H1 (cell line): ENCODE data around the gene HBM. TPM values are rescaled to one million over a fixed set of nuclear protein-coding genes. Genes with fewer than 3 reads are reported as not detected.

ENCODE experiments used
- CTCF ChIA-PET: fragments of 300-600 bp; sonication (Branson Sonifier 250); formaldehyde crosslinking; loops from one replicate; lab custom pipeline; 2021; ENCODE audit not compliant: partially characterized antibody; lab: Charles Lee
- POLR2A ChIA-PET: fragments of 300-600 bp; sonication (Branson Sonifier 250); formaldehyde crosslinking; loops from one replicate; lab custom pipeline; 2021; ENCODE audit warnings: inconsistent platforms; ENCODE audit not compliant: partially characterized antibody; lab: Charles Lee
- DNase-seq, 2 experiments: peaks; one replicate each; pipeline versions ENCODE4 v3.0.0 to v3.0.0-alpha.2; 2010 to 2022; ENCODE audit warnings: low spot score in 2 of 2, low read depth in 1 of 2, mixed read lengths in 1 of 2
- FAIRE-seq: peaks from 2 replicates; lab custom pipeline; 2011; peaks lifted over from hg19 to GRCh38; lab: Jason Lieb, UNC
- H2AFZ ChIP-seq: 2 replicates; pipeline ENCODE4 v1.8.1; 2012; ENCODE audit warnings: low read length, inconsistent platforms
- H2AK5ac ChIP-seq: 2 replicates; pipeline ENCODE4 v1.6.1; 2013; ENCODE audit warnings: low read depth, low read length
- H2BK120ac ChIP-seq: replicated peaks from 2 replicates; pipeline ENCODE3; 2013; ENCODE audit warnings: low read depth, low read length, inconsistent platforms
- H2BK12ac ChIP-seq: 2 replicates; pipeline ENCODE4 v1.6.1; 2013; ENCODE audit warnings: low read depth, low read length
- H2BK15ac ChIP-seq: 2 replicates; pipeline ENCODE4 v1.6.1; 2013; ENCODE audit warnings: low read length
- H2BK20ac ChIP-seq: 2 replicates; pipeline ENCODE4 v1.6.1; 2013; ENCODE audit warnings: low read length
- H2BK5ac ChIP-seq: 2 replicates; pipeline ENCODE4 v1.6.1; 2013; ENCODE audit warnings: low read depth, low read length
- H3K14ac ChIP-seq: 2 replicates; pipeline ENCODE4 v1.6.1; 2013; ENCODE audit warnings: inconsistent platforms; ENCODE audit not compliant: insufficient read length
- H3K18ac ChIP-seq: 2 replicates; pipeline ENCODE4 v1.6.1; 2013; ENCODE audit warnings: low read length; ENCODE audit errors: extremely low read depth
- H3K23ac ChIP-seq: 2 replicates; pipeline ENCODE4 v1.6.1; 2013; ENCODE audit warnings: inconsistent platforms; ENCODE audit not compliant: insufficient read length
- H3K23me2 ChIP-seq: 2 replicates; pipeline ENCODE4 v1.6.1; 2013; ENCODE audit warnings: low read depth, low read length
- H3K27ac ChIP-seq: 2 replicates; pipeline ENCODE4 v1.6.1; 2011; ENCODE audit warnings: low read depth, low read length, inconsistent platforms
- H3K27me3 ChIP-seq, 4 experiments: replicated peaks in 1 of 4; 1 replicate in 1 of 4; 2 replicates in 3 of 4; pipeline versions ENCODE4 v1.6.1 to v1.8.1; 2011 to 2013; ENCODE audit warnings: low read length in 3 of 4, mild to moderate bottlenecking in 3 of 4, inconsistent platforms in 2 of 4, mixed read lengths in 2 of 4, moderate library complexity in 1 of 4; ENCODE audit not compliant: control insufficient read depth in 3 of 4, insufficient read depth in 3 of 4; ENCODE audit errors: extremely low read depth in 1 of 4
- H3K36me3 ChIP-seq, 4 experiments: 2 replicates each; pipeline versions ENCODE4 v1.6.1 to v1.8.1; 2011 to 2013; ENCODE audit warnings: mild to moderate bottlenecking in 4 of 4, low read length in 3 of 4, moderate library complexity in 2 of 4, control low read depth in 1 of 4, inconsistent platforms in 1 of 4; ENCODE audit not compliant: insufficient read depth in 4 of 4, control insufficient read depth in 2 of 4
- H3K4ac ChIP-seq: replicated peaks from 2 replicates; pipeline ENCODE3; 2013; ENCODE audit warnings: low read length, low read depth, mixed read lengths, inconsistent platforms; ENCODE audit not compliant: insufficient read length
- H3K4me1 ChIP-seq, 4 experiments: replicated peaks in 1 of 4; 1 replicate in 1 of 4; 2 replicates in 3 of 4; pipeline versions ENCODE4 v1.6.1 to v1.8.1; 2011 to 2013; ENCODE audit warnings: low read length in 3 of 4, inconsistent platforms in 2 of 4, mixed read lengths in 1 of 4; ENCODE audit not compliant: insufficient read depth in 4 of 4, control insufficient read depth in 3 of 4
- H3K4me2 ChIP-seq, 2 experiments: 2 replicates each; pipeline versions ENCODE4 v1.6.1 to v1.8.1; 2011 to 2013; ENCODE audit warnings: low read depth in 2 of 2, low read length in 2 of 2, control low read depth in 1 of 2, inconsistent platforms in 1 of 2, mild to moderate bottlenecking in 1 of 2; ENCODE audit not compliant: insufficient read depth in 1 of 2
- H3K4me3 ChIP-seq, 4 experiments: fragments of 200-600, 300-600 bp in 1 of 4; sonication (generic), shearing (Covaris generic), sonication (Bioruptor Twin) in 1 of 4; 2 replicates each; pipeline versions ENCODE4 v1.5.1 to v1.8.1; 2011 to 2016; ENCODE audit warnings: low read length in 4 of 4, low read depth in 3 of 4, control low read depth in 2 of 4, inconsistent platforms in 2 of 4, mild to moderate bottlenecking in 2 of 4, mixed read lengths in 1 of 4, moderate library complexity in 1 of 4; ENCODE audit not compliant: insufficient read depth in 2 of 4; ENCODE audit errors: extremely low read depth in 1 of 4
- H3K56ac ChIP-seq: replicated peaks from 2 replicates; pipeline ENCODE3; 2013; ENCODE audit warnings: low read depth, mild to moderate bottlenecking, mixed read lengths, low read length, inconsistent platforms; ENCODE audit not compliant: insufficient read length
- H3K79me1 ChIP-seq: 2 replicates; pipeline ENCODE4 v1.6.1; 2013; ENCODE audit warnings: low read depth, low read length, control low read depth
- H3K79me2 ChIP-seq, 2 experiments: 2 replicates each; pipeline versions ENCODE4 v1.6.1 to v1.8.1; 2012 to 2013; ENCODE audit warnings: low read length in 2 of 2, mild to moderate bottlenecking in 2 of 2, inconsistent platforms in 1 of 2; ENCODE audit not compliant: insufficient read depth in 2 of 2, control insufficient read depth in 1 of 2
- H3K9ac ChIP-seq, 4 experiments: replicated peaks in 1 of 4; 1 replicate in 1 of 4; 2 replicates in 3 of 4; pipeline versions ENCODE4 v1.6.1 to v1.8.1; 2011 to 2013; ENCODE audit warnings: low read depth in 3 of 4, low read length in 3 of 4, control low read depth in 2 of 4, mild to moderate bottlenecking in 2 of 4, moderate library complexity in 2 of 4, inconsistent platforms in 1 of 4; ENCODE audit errors: extremely low read depth in 1 of 4
- H3K9me3 ChIP-seq, 2 experiments: 2 replicates each; pipeline versions ENCODE4 v1.6.1 to v1.8.1; 2012 to 2013; ENCODE audit warnings: mild to moderate bottlenecking in 2 of 2, moderate library complexity in 2 of 2, control low read depth in 1 of 2, inconsistent platforms in 1 of 2, low read depth in 1 of 2, low read length in 1 of 2, mixed read lengths in 1 of 2; ENCODE audit not compliant: insufficient read depth in 2 of 2
- H4K20me1 ChIP-seq, 2 experiments: replicated peaks in 1 of 2; 2 replicates each; pipeline versions ENCODE3 to v1.8.1; 2011 to 2013; ENCODE audit warnings: inconsistent platforms in 2 of 2, low read length in 2 of 2, mild to moderate bottlenecking in 1 of 2; ENCODE audit not compliant: insufficient read depth in 2 of 2, control insufficient read depth in 1 of 2
- H4K5ac ChIP-seq: 2 replicates; pipeline ENCODE4 v1.6.1; 2013; ENCODE audit warnings: low read length, low read depth, mixed read lengths, inconsistent platforms; ENCODE audit not compliant: insufficient read length
- H4K8ac ChIP-seq: 2 replicates; pipeline ENCODE4 v1.8.0; 2013; ENCODE audit warnings: mild to moderate bottlenecking, moderate library complexity, low read length, inconsistent platforms; ENCODE audit not compliant: insufficient read depth; ENCODE audit errors: extremely low read depth
- H4K91ac ChIP-seq: replicated peaks from 2 replicates; pipeline ENCODE3; 2013; ENCODE audit warnings: low read length, mixed read lengths, inconsistent platforms; ENCODE audit not compliant: insufficient read length
- ASH2L ChIP-seq: fragments of 200-600, 300-600 bp; sonication (generic); IDR thresholded peaks from one replicate; pipeline ENCODE4 v1.7.1; 2017; ENCODE audit warnings: low read length
- ATF3 ChIP-seq: IDR thresholded peaks from 2 replicates; pipeline ENCODE4 v1.6.1; 2011; ENCODE audit warnings: low read depth, mild to moderate bottlenecking, low read length; ENCODE audit not compliant: insufficient read depth
- PHF8 ChIP-seq: fragments of 200-600 bp; sonication (generic); conservative IDR thresholded peaks from 2 replicates; pipeline ENCODE4 v1.7.1; 2012; ENCODE audit warnings: low read depth, mild to moderate bottlenecking, inconsistent platforms, low read length, moderate library complexity
- POLR2AphosphoS5 ChIP-seq: IDR thresholded peaks from 2 replicates; pipeline ENCODE4 v1.6.1; 2011; ENCODE audit warnings: low read depth, low read length
- TAF7 ChIP-seq: optimal IDR thresholded peaks from 2 replicates; pipeline ENCODE3; 2011; ENCODE audit warnings: low read depth, mild to moderate bottlenecking, inconsistent platforms, low read length, moderate library complexity, borderline replicate concordance
- TBP ChIP-seq: IDR thresholded peaks from 2 replicates; pipeline ENCODE4 v1.6.1; 2011; ENCODE audit warnings: low read depth, low read length, improper control_type of control experiment
- WGBS, 2 experiments: shearing (Covaris generic) in 1 of 2; methylation state at CpG; one replicate each; pipeline versions ENCODE4 v1.1.6 to v1.1.7; 2013 to 2015; ENCODE audit warnings: low lambda C conversion rate in 2 of 2, mixed read lengths in 2 of 2, inconsistent platforms in 1 of 2, low coverage in 1 of 2, missing lambda C conversion rate in 1 of 2; ENCODE audit not compliant: insufficient replicate concordance in 2 of 2, insufficient coverage in 1 of 2, insufficient read length in 1 of 2; ENCODE audit errors: extremely low coverage in 1 of 2, missing lambda C conversion rate in 1 of 2; 5-methylcytosine and 5-hydroxymethylcytosine counted together
- polyA plus RNA-seq, 7 experiments: library from polyadenylated mRNA; depleted of rRNA in 3 of 7; stranded (reverse) in 5 of 7; unstranded in 2 of 7; fragments of >200 nt in 5 of 7; fragments of 200-250 nt in 2 of 7; gene quantifications; 1 replicate in 5 of 7; 2 replicates in 1 of 7; 4 replicates in 1 of 7; pipeline versions ENCODE4 v1.2.1 to v1.2.3, GENCODE V29; 2011 to 2013; ENCODE audit warnings: missing spikeins in 2 of 7, mixed read lengths in 2 of 7
- total RNA-seq: library from RNA; stranded (reverse); fragmentation: NEBNext Ultra II Directional; extraction: Animal tissue kit (Norgen Biotek cat#: 25700); gene quantifications from 2 replicates; pipeline ENCODE4 v1.2.1, GENCODE V29; 2021
- TF ChIP-seq, protein P1 (sequence below): IDR thresholded peaks from 2 replicates; pipeline ENCODE4 v1.6.1; 2012; ENCODE audit warnings: low read length, inconsistent platforms
- TF ChIP-seq, protein P2 (sequence below): IDR thresholded peaks from 2 replicates; pipeline ENCODE4 v1.6.1; 2012; ENCODE audit warnings: inconsistent platforms

HBM gene
- total and polyA plus RNA-seq, 2 of the 8 experiments (the other 6 are each of a cell fraction or from before 2014, with no cell fraction given), result 0.88 TPM; not detected in 1

DNA sequence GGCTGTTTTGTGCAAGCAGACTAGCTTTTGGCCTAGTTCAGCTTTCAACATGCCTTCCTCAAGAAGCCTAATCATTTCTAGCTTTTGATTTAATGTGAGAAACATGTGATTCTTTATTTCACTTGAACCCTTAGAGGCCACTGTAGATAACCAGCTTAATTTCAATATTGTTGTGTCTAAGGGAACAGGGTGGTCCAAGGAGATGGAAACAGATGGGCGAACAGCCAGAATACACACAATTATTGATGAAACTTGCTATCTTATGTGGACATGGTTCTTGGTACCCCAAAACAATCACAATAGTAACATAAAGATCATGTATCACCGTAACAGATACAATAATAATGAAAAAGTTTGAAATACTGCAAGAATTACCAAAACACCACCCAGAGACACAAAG, 32.1 kb upstream of the HBM start:
- H2BK12ac ChIP-seq, result no peak overlapping the region
- H2BK20ac ChIP-seq, result no peak overlapping the region
- H3K14ac ChIP-seq, result no peak overlapping the region
- no peak overlapping the region for H4K5ac ChIP-seq
- no peak overlapping the region for H2BK5ac ChIP-seq
- H4K8ac ChIP-seq, result no peak overlapping the region
- no peak overlapping the region for H3K9ac ChIP-seq
- no peaks in the 10 kb centered on the region for H4K20me1 ChIP-seq
- no peak overlapping the region for H3K27ac ChIP-seq
- FAIRE-seq (no peak), DNase-seq (no peak)
- ChIA-PET POLR2A (interaction anchor here (1.1 to 1.7 kb wide), 2 partner anchors 9 to 29 kb away, joined by 3 to 4 read pairs; no protein-coding TSS in a partner anchor), CTCF (interaction anchor here (0.6 to 3.5 kb wide), 6 partner anchors 14 to 70 kb away, joined by 3 to 17 read pairs (median 5); no protein-coding TSS in a partner anchor)
- WGBS, 2 experiments, result 89% methylated on average over 2 of the region's 2 CpGs; no CpG with 5 or more reads in 1 of the 2 experiments
- H4K91ac ChIP-seq, result no peak overlapping the region
- H3K23me2 ChIP-seq, result no peaks in the 10 kb centered on the region
- H2AK5ac ChIP-seq, result no peak overlapping the region
- H3K4me3 ChIP-seq, result no peak overlapping the region
- H2AFZ ChIP-seq, result no peak overlapping the region
- H3K36me3 ChIP-seq, result no peaks in the 10 kb centered on the region; a peak in 2 of 8 replicates
- H2BK15ac ChIP-seq, result no peak overlapping the region
- no peak overlapping the region for H3K18ac ChIP-seq
- H3K9me3 ChIP-seq, result no peaks in the 10 kb centered on the region
- TF ChIP-seq, protein P1, sequence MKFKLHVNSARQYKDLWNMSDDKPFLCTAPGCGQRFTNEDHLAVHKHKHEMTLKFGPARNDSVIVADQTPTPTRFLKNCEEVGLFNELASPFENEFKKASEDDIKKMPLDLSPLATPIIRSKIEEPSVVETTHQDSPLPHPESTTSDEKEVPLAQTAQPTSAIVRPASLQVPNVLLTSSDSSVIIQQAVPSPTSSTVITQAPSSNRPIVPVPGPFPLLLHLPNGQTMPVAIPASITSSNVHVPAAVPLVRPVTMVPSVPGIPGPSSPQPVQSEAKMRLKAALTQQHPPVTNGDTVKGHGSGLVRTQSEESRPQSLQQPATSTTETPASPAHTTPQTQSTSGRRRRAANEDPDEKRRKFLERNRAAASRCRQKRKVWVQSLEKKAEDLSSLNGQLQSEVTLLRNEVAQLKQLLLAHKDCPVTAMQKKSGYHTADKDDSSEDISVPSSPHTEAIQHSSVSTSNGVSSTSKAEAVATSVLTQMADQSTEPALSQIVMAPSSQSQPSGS, result no peak
- TF ChIP-seq POLR2AphosphoS5 (no peak), TBP (no peak), ASH2L (no peak), TAF7 (no peak), ATF3 (no peak), PHF8 (no peak)
- TF ChIP-seq, protein P2, sequence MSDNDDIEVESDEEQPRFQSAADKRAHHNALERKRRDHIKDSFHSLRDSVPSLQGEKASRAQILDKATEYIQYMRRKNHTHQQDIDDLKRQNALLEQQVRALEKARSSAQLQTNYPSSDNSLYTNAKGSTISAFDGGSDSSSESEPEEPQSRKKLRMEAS, result no peak
- H3K4ac ChIP-seq, result no peak overlapping the region
- H3K79me1 ChIP-seq, result peaks cover 2% of the 10 kb centered on the region
- no peaks in the 10 kb centered on the region; a peak in 1 of 7 replicates for H3K4me1 ChIP-seq
- no peak overlapping the region for H3K56ac ChIP-seq
- H3K27me3 ChIP-seq, result no peaks in the 10 kb centered on the region
- no peak overlapping the region for H3K23ac ChIP-seq
- no peak overlapping the region for H2BK120ac ChIP-seq
- H3K4me2 ChIP-seq, result no peak overlapping the region
- H3K79me2 ChIP-seq, result peaks cover 0 to 25% of the 10 kb centered on the region in 2 experiments; a peak in 2 of 4 replicates
